Hematopoietic multipotent progenitor cell (in vitro differentiated cells): ENCODE data around the gene PHGDH. TPM values are rescaled to one million over a fixed set of nuclear protein-coding genes. Genes with fewer than 3 reads are reported as not detected.

Experiments used
- DNase-seq, 3 donors: peaks; one replicate each; pipeline ENCODE4 v3.0.0-alpha.2; 2011 to 2015; ENCODE audit warnings: low read depth in 2 of 3, low spot score in 2 of 3
- total RNA-seq: library from RNA; depleted of rRNA; stranded (reverse); fragments of >200 nt; gene quantifications from one replicate; pipeline ENCODE4 v1.2.3, GENCODE V29; 2012

Gene PHGDH
- total RNA-seq, 1 donor = 48.7 TPM

DNA sequence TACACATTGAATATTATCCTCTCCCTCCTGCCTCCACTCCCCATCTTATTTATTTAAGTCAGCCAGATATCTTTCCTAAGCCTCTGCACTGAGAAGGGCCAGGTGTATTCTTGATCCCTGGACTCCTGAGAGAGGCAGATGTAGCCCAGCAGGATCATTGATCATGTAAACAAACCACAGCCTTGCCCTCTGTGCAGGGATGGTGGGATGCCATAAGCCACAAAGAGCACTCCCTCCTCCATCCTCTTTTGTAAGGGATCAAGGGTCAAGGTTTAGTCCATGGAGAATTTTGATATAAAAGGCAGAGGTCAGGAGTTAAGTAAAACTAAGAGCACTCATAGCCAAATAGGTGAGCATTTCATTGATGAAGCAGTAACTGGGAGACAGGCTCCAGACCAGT lies 17.3 kb downstream of the PHGDH start:
- no peak for DNase-seq

GRCh38 chr1:119731060-119731459 lies 19.3 kb downstream of the PHGDH start:
- no peak for DNase-seq

GRCh38 chr1:119731741-119732430 lies 20.2 kb downstream of the PHGDH start:
- DNase-seq = no peak

GRCh38 chr1:119732465-119733168 lies 20.9 kb downstream of the PHGDH start:
- no peak for DNase-seq

- no peak for DNase-seq
Measured at GRCh38 chr1:119733754-119734153, 22.0 kb downstream of the PHGDH start.

DNA sequence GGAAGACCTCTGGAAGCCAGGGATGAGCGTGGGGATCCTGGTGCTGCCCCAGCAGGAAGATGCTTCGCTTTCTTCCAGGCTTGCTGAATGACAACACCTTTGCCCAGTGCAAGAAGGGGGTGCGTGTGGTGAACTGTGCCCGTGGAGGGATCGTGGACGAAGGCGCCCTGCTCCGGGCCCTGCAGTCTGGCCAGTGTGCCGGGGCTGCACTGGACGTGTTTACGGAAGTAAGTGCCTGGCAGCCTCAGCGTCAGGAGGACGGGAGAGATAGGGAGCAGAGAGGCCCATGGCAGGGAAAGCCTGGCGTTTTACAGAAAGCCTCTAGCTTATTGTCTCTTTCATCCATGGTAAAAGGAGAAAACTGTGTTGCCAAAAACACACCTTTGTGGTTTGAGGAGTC lies 23.5 kb downstream of the PHGDH start:
- no peak for DNase-seq

GRCh38 chr1:119736649-119737039 lies 24.9 kb downstream of the PHGDH start:
- no peak for DNase-seq

DNA sequence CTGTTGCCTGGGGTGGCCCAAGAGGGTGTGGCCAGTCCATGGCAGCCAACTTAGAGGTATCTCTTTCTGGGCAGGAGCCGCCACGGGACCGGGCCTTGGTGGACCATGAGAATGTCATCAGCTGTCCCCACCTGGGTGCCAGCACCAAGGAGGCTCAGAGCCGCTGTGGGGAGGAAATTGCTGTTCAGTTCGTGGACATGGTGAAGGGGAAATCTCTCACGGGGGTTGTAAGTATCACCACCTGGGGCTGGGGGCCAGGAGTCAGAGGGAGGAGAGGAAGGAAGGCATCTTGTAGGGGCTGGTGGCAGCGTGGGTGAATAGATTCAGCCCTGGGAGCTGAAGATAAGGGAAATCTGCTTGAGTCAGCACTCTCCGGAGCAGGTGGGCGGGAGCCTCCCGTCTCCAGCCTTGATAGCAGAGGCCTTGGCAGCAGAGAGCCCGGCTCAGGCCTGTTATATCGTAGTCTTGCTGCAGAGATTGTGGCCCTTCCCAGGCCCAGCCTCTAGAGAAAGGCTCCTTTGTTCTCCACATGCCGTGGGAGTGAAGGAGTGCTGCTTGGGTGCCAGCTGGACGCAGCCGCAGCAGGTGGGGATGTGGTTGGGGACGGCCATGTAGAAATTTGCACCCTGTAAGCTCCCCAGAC lies 25.4 kb downstream of the PHGDH start:
- peak in 2 of 3 donors; percentile 85 to 94 for DNase-seq

GRCh38 chr1:119738100-119738720 lies 26.5 kb downstream of the PHGDH start:
- DNase-seq = no peak

DNA sequence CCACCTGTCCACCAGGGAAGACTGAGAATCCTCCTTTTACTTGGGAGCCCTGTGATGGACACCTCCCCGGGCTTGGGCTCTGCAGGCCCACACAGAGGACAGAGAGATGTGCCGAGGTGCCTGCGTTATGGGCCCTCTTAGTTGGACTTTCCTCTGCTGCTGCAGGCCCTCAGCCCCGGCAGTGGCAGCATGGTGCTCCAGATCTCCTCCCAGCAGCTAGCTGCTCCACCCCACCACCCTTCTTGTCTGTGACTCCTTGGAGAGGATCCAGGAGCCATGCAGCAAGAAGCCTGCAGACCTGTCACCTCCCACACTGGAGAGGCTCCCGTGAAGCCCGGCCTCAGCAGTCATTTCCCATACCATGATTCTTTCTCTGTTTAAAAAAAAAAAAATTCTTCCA lies 27.4 kb downstream of the PHGDH start:
- no peak for DNase-seq

DNA sequence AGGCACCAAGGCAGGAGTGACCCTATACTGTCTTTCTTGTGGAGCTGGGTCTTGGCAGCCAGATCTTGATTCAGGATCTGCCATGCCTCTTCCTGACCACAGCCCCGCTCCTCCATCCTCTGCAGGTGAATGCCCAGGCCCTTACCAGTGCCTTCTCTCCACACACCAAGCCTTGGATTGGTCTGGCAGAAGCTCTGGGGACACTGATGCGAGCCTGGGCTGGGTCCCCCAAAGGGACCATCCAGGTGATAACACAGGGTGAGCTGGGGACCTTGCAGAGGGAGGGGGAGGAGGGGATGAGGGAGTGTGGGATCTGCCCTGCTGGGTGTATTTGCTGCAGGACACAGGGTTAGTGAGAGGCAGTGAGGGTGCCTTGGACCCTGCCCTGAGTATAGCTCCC lies 28.5 kb downstream of the PHGDH start:
- DNase-seq = no peak

DNA sequence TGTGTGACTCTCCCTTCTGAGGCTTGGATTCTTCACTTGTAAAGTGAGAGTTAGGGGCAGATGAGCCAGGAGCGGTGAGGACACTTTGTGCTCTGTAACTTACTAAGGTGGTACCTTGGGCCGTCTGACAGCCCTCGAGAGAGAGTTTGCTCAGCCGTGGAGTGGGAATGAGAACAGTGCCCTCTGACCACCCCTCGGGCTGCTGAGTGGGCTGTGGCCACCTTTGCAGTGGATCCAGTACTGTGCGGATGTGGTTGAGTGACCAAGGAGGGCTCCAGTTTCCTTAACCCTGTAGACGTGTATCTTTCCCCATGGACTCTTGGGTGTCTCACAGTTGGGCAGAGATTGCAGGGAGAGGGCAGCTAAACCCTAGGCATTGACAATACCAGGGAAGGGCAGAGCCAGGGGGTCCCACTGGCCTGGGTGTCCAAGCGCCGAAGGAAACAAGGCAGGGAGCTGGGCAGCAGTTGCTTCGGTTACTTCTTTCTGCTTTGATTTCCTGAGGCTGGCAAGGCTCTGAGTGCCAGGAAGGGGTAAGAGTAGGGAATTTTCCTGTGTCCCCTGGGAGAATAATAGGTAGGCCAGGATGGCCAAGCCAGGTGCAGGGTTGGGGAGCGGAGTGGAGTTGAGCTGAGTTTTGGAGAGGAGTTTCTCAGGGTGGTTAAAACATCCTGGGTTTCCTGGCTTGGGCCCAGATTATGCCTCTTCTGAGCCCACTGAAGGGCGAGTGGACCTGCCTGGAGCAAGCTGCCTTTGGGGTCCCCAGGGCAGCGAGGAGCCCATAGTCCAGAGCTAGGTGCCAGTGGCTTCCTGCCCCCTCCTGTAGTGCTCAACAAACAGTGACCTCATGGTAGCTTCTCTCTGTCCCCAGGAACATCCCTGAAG lies 29.4 kb downstream of the PHGDH start:
- no peak for DNase-seq

DNA sequence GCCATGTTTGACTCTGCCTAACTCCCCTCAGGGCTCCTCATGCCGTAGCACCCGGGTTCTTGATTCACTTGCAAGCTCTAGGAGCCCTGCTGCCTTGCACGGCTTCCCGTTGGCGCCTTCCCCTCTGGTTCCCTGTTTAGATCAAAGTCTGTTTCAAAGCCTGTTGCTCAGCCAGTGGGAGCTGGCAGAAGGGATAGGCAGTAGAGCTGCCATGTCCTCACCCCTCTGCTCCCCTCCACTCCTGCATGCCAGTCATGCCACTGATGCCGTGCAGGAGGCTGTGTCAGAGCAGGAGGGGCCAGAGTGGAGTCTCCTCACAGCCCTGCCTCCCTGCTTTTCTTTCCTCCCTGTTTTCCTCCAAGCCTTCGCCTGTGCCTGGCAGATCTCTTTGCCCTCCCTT lies 30.5 kb downstream of the PHGDH start:
- no peak for DNase-seq

DNA sequence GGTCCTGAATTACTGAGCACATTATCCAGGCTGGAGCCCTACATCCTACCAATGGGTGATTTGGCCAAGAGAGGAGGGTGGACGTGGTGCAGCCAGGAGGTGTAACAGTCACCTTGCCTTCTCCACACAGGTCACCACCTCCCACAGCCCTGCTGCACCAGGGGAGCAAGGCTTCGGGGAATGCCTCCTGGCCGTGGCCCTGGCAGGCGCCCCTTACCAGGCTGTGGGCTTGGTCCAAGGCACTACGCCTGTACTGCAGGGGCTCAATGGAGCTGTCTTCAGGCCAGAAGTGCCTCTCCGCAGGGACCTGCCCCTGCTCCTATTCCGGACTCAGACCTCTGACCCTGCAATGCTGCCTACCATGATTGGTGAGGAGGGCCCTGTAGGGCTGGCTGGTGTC lies 30.9 kb downstream of the PHGDH start:
- DNase-seq = no peak

- DNase-seq = no peak
Measured at GRCh38 chr1:119743308-119743707, 31.6 kb downstream of the PHGDH start.

- DNase-seq = peak; percentile 5 to 85 (median 65)
Measured at GRCh38 chr1:119743776-119744597, 32.3 kb downstream of the PHGDH start.

DNA sequence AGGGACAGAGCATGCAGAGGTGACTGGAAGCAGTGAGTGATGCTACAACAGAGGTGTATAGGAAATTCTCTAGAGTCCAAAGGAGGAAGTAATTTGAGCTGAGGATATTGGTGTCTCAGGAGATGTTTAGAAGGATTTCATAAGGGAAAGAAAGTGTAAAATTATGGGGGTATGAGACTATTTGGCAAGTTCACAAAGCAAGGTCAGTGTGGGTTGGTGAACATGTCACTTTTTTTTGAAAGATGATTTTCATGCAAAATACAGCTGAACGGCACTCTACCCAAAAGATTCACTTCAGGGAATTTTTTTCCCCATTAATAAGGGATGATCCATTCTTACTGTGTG lies 32.8 kb downstream of the PHGDH start:
- DNase-seq = no peak

GRCh38 chr1:119745034-119745433 lies 33.3 kb downstream of the PHGDH start:
- DNase-seq = no peak

DNA sequence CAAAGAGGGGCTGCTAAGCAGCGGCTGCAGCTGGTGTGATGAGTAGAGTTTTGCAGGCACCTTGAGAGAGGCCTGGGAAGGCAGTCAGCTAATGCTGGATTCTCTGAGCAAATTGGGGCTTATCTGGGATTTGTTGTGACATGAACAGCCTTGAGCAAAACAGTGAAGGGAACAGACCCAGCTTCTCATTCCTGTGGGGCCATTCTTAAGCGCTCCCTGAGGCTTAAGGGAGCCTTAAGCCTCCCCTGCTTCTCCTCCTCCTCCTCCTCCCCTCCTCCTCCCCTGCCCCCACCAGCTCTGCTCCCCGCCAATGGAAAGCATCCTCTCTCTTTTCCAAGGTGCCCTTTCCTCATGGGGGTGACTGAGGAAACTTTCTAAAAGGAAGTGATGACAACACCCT lies 35.7 kb downstream of the PHGDH start:
- no peak for DNase-seq

- DNase-seq = peak in 1 of 3 donors; percentile 11
Measured at GRCh38 chr1:119748040-119748439, 36.3 kb downstream of the PHGDH start.
